Spleen (tissue), 7 donors: ENCODE data around the gene SHISA9.

Experiments used
- POLR2A ChIP-seq, 3 donors: fragments of 450-650 bp; IDR thresholded peaks; one replicate each; pipeline ENCODE4 v1.5.1; 2017; ENCODE audit warnings: antibody characterized with exemption in 3 of 3, mild to moderate bottlenecking in 1 of 3
- TF ChIP-seq, protein P1 (sequence below), 11 experiments: fragments of 200-600 bp in 7 of 11; fragments of 450-650 bp in 4 of 11; sonication (generic) in 4 of 11; IDR thresholded peaks in 8 of 11; conservative IDR thresholded peaks in 3 of 11; 1 replicate in 7 of 11; 2 replicates in 4 of 11; pipeline versions ENCODE4 v1.4.0 to v1.8.0; 2016 to 2021; ENCODE audit warnings: antibody characterized with exemption in 11 of 11, inconsistent platforms in 4 of 11, mild to moderate bottlenecking in 1 of 11
- donor health status: DM: no; HTN: no; CAD: no; lungs with moderate emphysema.
- donor health status: DM: no; HTN: no; CAD: no.
- donor health status: DM: no; HTN: no; CAD: no.

GRCh38 chr16:12992066-12992465 is 90.7 kb downstream of the SHISA9 start:
- TF ChIP-seq, protein P1, sequence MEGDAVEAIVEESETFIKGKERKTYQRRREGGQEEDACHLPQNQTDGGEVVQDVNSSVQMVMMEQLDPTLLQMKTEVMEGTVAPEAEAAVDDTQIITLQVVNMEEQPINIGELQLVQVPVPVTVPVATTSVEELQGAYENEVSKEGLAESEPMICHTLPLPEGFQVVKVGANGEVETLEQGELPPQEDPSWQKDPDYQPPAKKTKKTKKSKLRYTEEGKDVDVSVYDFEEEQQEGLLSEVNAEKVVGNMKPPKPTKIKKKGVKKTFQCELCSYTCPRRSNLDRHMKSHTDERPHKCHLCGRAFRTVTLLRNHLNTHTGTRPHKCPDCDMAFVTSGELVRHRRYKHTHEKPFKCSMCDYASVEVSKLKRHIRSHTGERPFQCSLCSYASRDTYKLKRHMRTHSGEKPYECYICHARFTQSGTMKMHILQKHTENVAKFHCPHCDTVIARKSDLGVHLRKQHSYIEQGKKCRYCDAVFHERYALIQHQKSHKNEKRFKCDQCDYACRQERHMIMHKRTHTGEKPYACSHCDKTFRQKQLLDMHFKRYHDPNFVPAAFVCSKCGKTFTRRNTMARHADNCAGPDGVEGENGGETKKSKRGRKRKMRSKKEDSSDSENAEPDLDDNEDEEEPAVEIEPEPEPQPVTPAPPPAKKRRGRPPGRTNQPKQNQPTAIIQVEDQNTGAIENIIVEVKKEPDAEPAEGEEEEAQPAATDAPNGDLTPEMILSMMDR (IDR thresholded peaks at IDR 0.05 in 8 of 11, conservative IDR thresholded peaks at IDR 0.05 in 3 of 11): no peak
- no peak for TF ChIP-seq POLR2A (IDR thresholded peaks at IDR 0.05)
